SK-N-SH (cell line): ENCODE results near the gene SFT2D1. TPM values are rescaled to one million over a fixed set of nuclear protein-coding genes. Genes with fewer than 3 reads are reported as not detected.

ENCODE experiments used
- CTCF ChIA-PET: fragments of 300-600, 350-600 bp; formaldehyde crosslinking; extraction: SDS; loops from one replicate; lab custom pipeline; 2021; lab: Yijun Ruan, JAX
- POLR2A ChIA-PET: fragments of 350-600 bp; sonication (Branson Sonifier 250); formaldehyde crosslinking; extraction: SDS; loops from one replicate; lab custom pipeline; 2020; ENCODE audit warnings: antibody characterized with exemption, inconsistent platforms; lab: Yijun Ruan, JAX
- DNase-seq: peaks from one replicate; pipeline ENCODE4 v3.0.0; 2012
- H2AFZ ChIP-seq: fragments of 200-600 bp; sonication (generic); 2 replicates; pipeline ENCODE4 v1.8.1; 2016; ENCODE audit warnings: antibody characterized with exemption, mild to moderate bottlenecking, low read depth
- H3F3A ChIP-seq: fragments of 200-600 bp; sonication (generic); replicated peaks from 2 replicates; pipeline ENCODE3; 2016; ENCODE audit warnings: antibody characterized with exemption, mild to moderate bottlenecking; ENCODE audit not compliant: insufficient read depth
- H3K27ac ChIP-seq, 2 experiments: fragments of 200-500 bp in 1 of 2; fragments of 200-600 bp in 1 of 2; sonication (Bioruptor generic) in 1 of 2; sonication (generic), shearing (Covaris generic) in 1 of 2; 2 replicates each; pipeline versions ENCODE4 v1.5.1 to v1.6.1; 2014 to 2016; ENCODE audit warnings: low read depth in 2 of 2, inconsistent platforms in 1 of 2, low read length in 1 of 2, mild to moderate bottlenecking in 1 of 2, mixed read lengths in 1 of 2
- H3K27me3 ChIP-seq: fragments of 200-600 bp; sonication (generic), shearing (Covaris generic); 2 replicates; pipeline ENCODE4 v1.6.1; 2016; ENCODE audit warnings: mixed run types; ENCODE audit not compliant: insufficient read depth
- H3K36me3 ChIP-seq, 2 experiments: fragments of 200-500 bp in 1 of 2; fragments of 200-600 bp in 1 of 2; sonication (Bioruptor generic) in 1 of 2; sonication (generic) in 1 of 2; replicated peaks in 1 of 2; 2 replicates each; pipeline versions ENCODE3 to v1.5.1; 2014 to 2016; ENCODE audit warnings: low read length in 1 of 2, mild to moderate bottlenecking in 1 of 2; ENCODE audit not compliant: insufficient read depth in 2 of 2, control insufficient read depth in 1 of 2
- H3K4me1 ChIP-seq, 2 experiments: fragments of 200-500 bp in 1 of 2; fragments of 200-600 bp in 1 of 2; sonication (Bioruptor generic) in 1 of 2; sonication (generic), shearing (Covaris generic) in 1 of 2; 2 replicates each; pipeline versions ENCODE4 v1.5.1 to v1.6.1; 2014 to 2016; ENCODE audit warnings: low read depth in 1 of 2, low read length in 1 of 2, mixed run types in 1 of 2; ENCODE audit not compliant: insufficient read depth in 2 of 2, control insufficient read depth in 1 of 2
- H3K4me2 ChIP-seq: fragments of 200-600 bp; sonication (generic), shearing (Covaris generic); 2 replicates; pipeline ENCODE4 v1.6.1; 2017; ENCODE audit warnings: mixed run types
- H3K4me3 ChIP-seq, 2 experiments: fragments of 200-500 bp in 1 of 2; fragments of 200-600 bp in 1 of 2; sonication (Bioruptor generic) in 1 of 2; sonication (generic), shearing (Covaris generic) in 1 of 2; 2 replicates each; pipeline versions ENCODE4 v1.5.1 to v1.8.1; 2014 to 2016; ENCODE audit warnings: low read depth in 2 of 2, inconsistent platforms in 1 of 2, low read length in 1 of 2, mild to moderate bottlenecking in 1 of 2, mixed read lengths in 1 of 2, moderate library complexity in 1 of 2
- H3K79me2 ChIP-seq: fragments of 200-600 bp; sonication (generic); 2 replicates; pipeline ENCODE4 v1.8.1; 2017; ENCODE audit warnings: mild to moderate bottlenecking; ENCODE audit not compliant: insufficient read depth
- H3K9ac ChIP-seq: fragments of 200-600 bp; sonication (generic); 2 replicates; pipeline ENCODE4 v1.6.1; 2017; ENCODE audit warnings: mixed run types
- H3K9me2 ChIP-seq: fragments of 200-600 bp; sonication (generic); 2 replicates; pipeline ENCODE4 v1.6.1; 2017; ENCODE audit warnings: mixed run types
- H3K9me3 ChIP-seq: fragments of 200-600 bp; sonication (generic); 2 replicates; pipeline ENCODE4 v1.6.1; 2017; ENCODE audit warnings: mixed run types, mild to moderate bottlenecking, moderate library complexity
- H4K20me1 ChIP-seq: fragments of 200-600 bp; sonication (generic); 2 replicates; pipeline ENCODE4 v1.6.1; 2017; ENCODE audit warnings: mild to moderate bottlenecking, mixed run types; ENCODE audit not compliant: insufficient read depth
- CHD2 ChIP-seq: fragments of 150-350 bp; IDR thresholded peaks from 2 replicates; pipeline ENCODE4 v1.6.1; 2018; ENCODE audit warnings: low read length; ENCODE audit not compliant: partially characterized antibody
- ELF1 ChIP-seq: IDR thresholded peaks from 2 replicates; pipeline ENCODE4 v1.4.0; 2012
- EP300 ChIP-seq, 2 experiments: IDR thresholded peaks; 2 replicates each; pipeline versions ENCODE4 v1.4.0 to v1.6.1; 2012; ENCODE audit warnings: borderline replicate concordance in 1 of 2, low read depth in 1 of 2, low read length in 1 of 2
- EZH2phosphoT487 ChIP-seq: fragments of 200-600 bp; sonication (generic); IDR thresholded peaks from 2 replicates; pipeline ENCODE4 v1.6.1; 2017; ENCODE audit warnings: low read depth, mixed run types, mild to moderate bottlenecking, antibody characterized with exemption, moderate library complexity, borderline replicate concordance
- FOSL2 ChIP-seq: IDR thresholded peaks from 2 replicates; pipeline ENCODE4 v1.4.0; 2012; ENCODE audit warnings: low read depth, mild to moderate bottlenecking, moderate library complexity, borderline replicate concordance
- GABPA ChIP-seq: IDR thresholded peaks from 2 replicates; pipeline ENCODE4 v1.4.0; 2012; ENCODE audit warnings: low read depth, mild to moderate bottlenecking
- GATA2 ChIP-seq: sonication (generic); formaldehyde crosslinking; IDR thresholded peaks from 2 replicates; pipeline ENCODE4 v1.5.0; 2020; ENCODE audit warnings: mild to moderate bottlenecking, missing genetic modification reagents
- MXI1 ChIP-seq: IDR thresholded peaks from 2 replicates; pipeline ENCODE4 v1.6.1; 2012; ENCODE audit warnings: mild to moderate bottlenecking, low read depth, low read length, improper control_type of control experiment
- NFIC ChIP-seq: IDR thresholded peaks from 2 replicates; pipeline ENCODE4 v1.4.0; 2012; ENCODE audit warnings: borderline replicate concordance
- NRF1 ChIP-seq: IDR thresholded peaks from 2 replicates; pipeline ENCODE4 v1.6.1; 2012; ENCODE audit warnings: low read depth, mild to moderate bottlenecking, low read length
- POLR2AphosphoS5 ChIP-seq: IDR thresholded peaks from 2 replicates; pipeline ENCODE4 v1.6.1; 2012; ENCODE audit warnings: low read depth, low read length
- RAD21 ChIP-seq: IDR thresholded peaks from 2 replicates; pipeline ENCODE4 v1.6.1; 2012; ENCODE audit warnings: mild to moderate bottlenecking, low read length
- RXRA ChIP-seq: IDR thresholded peaks from 2 replicates; pipeline ENCODE4 v1.4.0; 2012; ENCODE audit warnings: low read depth, mild to moderate bottlenecking, borderline replicate concordance
- SIN3A ChIP-seq: IDR thresholded peaks from 2 replicates; pipeline ENCODE4 v1.6.1; 2012; ENCODE audit warnings: low read depth, mild to moderate bottlenecking, low read length, moderate library complexity, borderline replicate concordance
- SMC3 ChIP-seq: IDR thresholded peaks from 2 replicates; pipeline ENCODE4 v1.6.1; 2012; ENCODE audit warnings: low read depth, low read length, improper control_type of control experiment
- TAF1 ChIP-seq: IDR thresholded peaks from 2 replicates; pipeline ENCODE4 v1.6.1; 2012; ENCODE audit warnings: low read depth, mild to moderate bottlenecking, low read length, moderate library complexity, borderline replicate concordance
- TEAD4 ChIP-seq: IDR thresholded peaks from 2 replicates; pipeline ENCODE4 v1.4.0; 2012; ENCODE audit warnings: mild to moderate bottlenecking, borderline replicate concordance; ENCODE audit not compliant: insufficient read depth
- YY1 ChIP-seq: IDR thresholded peaks from 2 replicates; pipeline ENCODE4 v1.4.0; 2012; ENCODE audit warnings: low read depth, mild to moderate bottlenecking
- WGBS: methylation state at CpG from one replicate; pipeline ENCODE4 v1.1.6; 2017; ENCODE audit warnings: low lambda C conversion rate; 5-methylcytosine and 5-hydroxymethylcytosine counted together
- polyA plus RNA-seq, 3 experiments: library from polyadenylated mRNA; depleted of rRNA; stranded (reverse); fragments of >200 nt; gene quantifications; 2 replicates each; pipeline ENCODE4 v1.2.3, GENCODE V29; 2012
- TF ChIP-seq, protein P1 (sequence below): IDR thresholded peaks from 2 replicates; pipeline ENCODE4 v1.6.1; 2012; ENCODE audit warnings: mild to moderate bottlenecking, low read depth, low read length, moderate library complexity
- TF ChIP-seq, protein P2 (sequence below): IDR thresholded peaks from 2 replicates; pipeline ENCODE4 v1.4.0; 2012; ENCODE audit warnings: low read depth, borderline replicate concordance

Gene SFT2D1
- polyA plus RNA-seq, 1 of the 3 experiments (the other 2 are of a cell fraction): 131 TPM

DNA sequence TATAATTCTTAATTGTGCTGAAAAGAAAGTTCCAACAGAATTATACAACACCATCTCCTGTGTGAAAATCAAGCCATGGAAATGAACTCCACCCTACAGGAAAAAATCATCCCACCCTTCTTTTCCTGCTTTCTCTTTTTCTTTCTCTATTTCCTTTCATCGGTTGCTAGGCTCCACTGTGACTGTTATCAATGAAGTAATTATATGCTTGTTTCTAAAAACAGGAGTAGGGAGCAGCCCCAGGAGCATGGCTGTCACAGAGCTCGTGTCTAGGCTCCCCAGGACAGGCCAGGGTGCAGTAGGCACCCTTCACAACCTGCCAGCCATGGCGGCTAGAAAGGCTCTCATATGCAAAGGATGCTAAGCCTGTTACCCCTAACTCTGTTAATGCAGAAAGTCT, 27.4 kb upstream of the SFT2D1 start:
- no peak overlapping the region for H3K27ac ChIP-seq
- H3K79me2 ChIP-seq: no peaks in the 10 kb centered on the region
- H3K4me2 ChIP-seq: no peak overlapping the region
- H3K4me1 ChIP-seq: peaks cover 0 to 9% of the 10 kb centered on the region in 2 experiments; a peak in 1 of 4 replicates
- DNase-seq: no peak
- H3K27me3 ChIP-seq: no peaks in the 10 kb centered on the region
- H3K9me3 ChIP-seq: no peaks in the 10 kb centered on the region; the same call in 1 of the 2 replicates
- peaks cover 9% of the 10 kb centered on the region for H3F3A ChIP-seq
- 64% methylated on average over 3 of the region's 3 CpGs for WGBS
- H4K20me1 ChIP-seq: no peaks in the 10 kb centered on the region
- no peaks in the 10 kb centered on the region for H3K9me2 ChIP-seq
- no peak overlapping the region for H3K9ac ChIP-seq
- CTCF ChIA-PET: no interaction called here
- H3K36me3 ChIP-seq: peaks cover 7% of the 10 kb centered on the region in 2 experiments
- no peak for TF ChIP-seq SMC3
- TF ChIP-seq NRF1: no peak
- no peak for TF ChIP-seq TAF1
- no peak for TF ChIP-seq ELF1
- no peak for TF ChIP-seq NFIC
- TF ChIP-seq MXI1: no peak
- no peak for TF ChIP-seq RAD21
- TF ChIP-seq EZH2phosphoT487: no peak
- TF ChIP-seq FOSL2: no peak
- TF ChIP-seq GATA2: no peak
- no peak for TF ChIP-seq POLR2AphosphoS5
- H3K4me3 ChIP-seq: no peak overlapping the region
- no peak overlapping the region for H2AFZ ChIP-seq
- POLR2A ChIA-PET: no interaction called here

DNA sequence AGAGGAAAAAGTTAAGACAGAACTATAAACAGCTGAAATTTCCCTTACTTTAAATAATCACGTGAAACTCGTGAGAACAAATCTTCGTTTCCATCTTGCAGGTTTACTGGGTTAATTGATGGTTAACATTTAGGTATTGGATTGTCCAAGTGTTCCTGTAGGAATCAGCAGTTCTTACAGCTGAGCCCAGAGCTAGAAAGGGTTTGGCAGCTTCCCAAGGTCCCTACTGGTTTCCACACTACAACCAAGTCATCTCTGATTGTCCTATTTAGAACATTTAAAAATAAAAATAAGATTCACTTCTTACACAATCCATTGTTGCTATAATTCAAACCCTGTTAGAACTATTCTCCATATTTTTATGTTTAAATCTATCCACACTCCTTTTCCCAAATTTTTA, 24.6 kb upstream of the SFT2D1 start:
- CTCF ChIA-PET: interaction anchor here (0.7 to 1.3 kb wide), 3 partner anchors 14 to 54 kb away, joined by 4 to 5 read pairs (median 4); no protein-coding TSS in a partner anchor
- TF ChIP-seq EP300 (IDR thresholded peaks at IDR 0.05; ENCODE audit: borderline replicate concordance in 1 of 2, low read depth in 1 of 2, low read length in 1 of 2) (no peak), TAF1 (no peak), NFIC (no peak), RAD21 (no peak), SIN3A (no peak), FOSL2 (no peak), CHD2 (no peak), YY1 (no peak), GABPA (no peak), POLR2AphosphoS5 (no peak), TEAD4 (no peak), ELF1 (no peak), NRF1 (no peak), RXRA (no peak)
- TF ChIP-seq, protein P1, sequence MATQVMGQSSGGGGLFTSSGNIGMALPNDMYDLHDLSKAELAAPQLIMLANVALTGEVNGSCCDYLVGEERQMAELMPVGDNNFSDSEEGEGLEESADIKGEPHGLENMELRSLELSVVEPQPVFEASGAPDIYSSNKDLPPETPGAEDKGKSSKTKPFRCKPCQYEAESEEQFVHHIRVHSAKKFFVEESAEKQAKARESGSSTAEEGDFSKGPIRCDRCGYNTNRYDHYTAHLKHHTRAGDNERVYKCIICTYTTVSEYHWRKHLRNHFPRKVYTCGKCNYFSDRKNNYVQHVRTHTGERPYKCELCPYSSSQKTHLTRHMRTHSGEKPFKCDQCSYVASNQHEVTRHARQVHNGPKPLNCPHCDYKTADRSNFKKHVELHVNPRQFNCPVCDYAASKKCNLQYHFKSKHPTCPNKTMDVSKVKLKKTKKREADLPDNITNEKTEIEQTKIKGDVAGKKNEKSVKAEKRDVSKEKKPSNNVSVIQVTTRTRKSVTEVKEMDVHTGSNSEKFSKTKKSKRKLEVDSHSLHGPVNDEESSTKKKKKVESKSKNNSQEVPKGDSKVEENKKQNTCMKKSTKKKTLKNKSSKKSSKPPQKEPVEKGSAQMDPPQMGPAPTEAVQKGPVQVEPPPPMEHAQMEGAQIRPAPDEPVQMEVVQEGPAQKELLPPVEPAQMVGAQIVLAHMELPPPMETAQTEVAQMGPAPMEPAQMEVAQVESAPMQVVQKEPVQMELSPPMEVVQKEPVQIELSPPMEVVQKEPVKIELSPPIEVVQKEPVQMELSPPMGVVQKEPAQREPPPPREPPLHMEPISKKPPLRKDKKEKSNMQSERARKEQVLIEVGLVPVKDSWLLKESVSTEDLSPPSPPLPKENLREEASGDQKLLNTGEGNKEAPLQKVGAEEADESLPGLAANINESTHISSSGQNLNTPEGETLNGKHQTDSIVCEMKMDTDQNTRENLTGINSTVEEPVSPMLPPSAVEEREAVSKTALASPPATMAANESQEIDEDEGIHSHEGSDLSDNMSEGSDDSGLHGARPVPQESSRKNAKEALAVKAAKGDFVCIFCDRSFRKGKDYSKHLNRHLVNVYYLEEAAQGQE: no peak
- TF ChIP-seq, protein P2, sequence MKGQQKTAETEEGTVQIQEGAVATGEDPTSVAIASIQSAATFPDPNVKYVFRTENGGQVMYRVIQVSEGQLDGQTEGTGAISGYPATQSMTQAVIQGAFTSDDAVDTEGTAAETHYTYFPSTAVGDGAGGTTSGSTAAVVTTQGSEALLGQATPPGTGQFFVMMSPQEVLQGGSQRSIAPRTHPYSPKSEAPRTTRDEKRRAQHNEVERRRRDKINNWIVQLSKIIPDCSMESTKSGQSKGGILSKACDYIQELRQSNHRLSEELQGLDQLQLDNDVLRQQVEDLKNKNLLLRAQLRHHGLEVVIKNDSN: no peak

More for the DNA sequence above, 24.6 kb upstream of the SFT2D1 start:
- POLR2A ChIA-PET: no interaction called here
- Histone ChIP-seq H3K27ac (no peak overlapping the region), H4K20me1 (no peaks in the 10 kb centered on the region), H2AFZ (no peak overlapping the region), H3K27me3 (no peaks in the 10 kb centered on the region), H3K36me3 (peaks cover 7 to 11% of the 10 kb centered on the region in 2 experiments), H3K4me1 (peaks cover 0 to 14% of the 10 kb centered on the region in 2 experiments; a peak in 1 of 4 replicates), H3K79me2 (no peaks in the 10 kb centered on the region), H3K4me2 (no peak overlapping the region), H3F3A (peaks cover 4% of the 10 kb centered on the region), H3K9ac (no peak overlapping the region), H3K9me2 (no peaks in the 10 kb centered on the region), H3K4me3 (no peak overlapping the region), H3K9me3 (no peaks in the 10 kb centered on the region; the same call in 1 of the 2 replicates)
- WGBS: 92% methylated on average over 3 of the region's 3 CpGs
- DNase-seq: no peak
